AG04449 (cell line): ENCODE results near the gene SLC7A8.
"Not testable (repeated sequence)": the region's sequence is repeated elsewhere in the genome, so short reads cannot be mapped to it uniquely, and the experiment has no call there.

Source experiments
- CTCF ChIA-PET: fragments of 350-600 bp; formaldehyde crosslinking; extraction: SDS; loops from one replicate; lab custom pipeline; 2021; ENCODE audit warnings: antibody characterized with exemption; lab: Yijun Ruan, JAX
- POLR2A ChIA-PET: fragments of 400-600, 350-600 bp; formaldehyde crosslinking; extraction: SDS; loops from one replicate; lab custom pipeline; 2020; ENCODE audit warnings: antibody characterized with exemption, inconsistent platforms; lab: Yijun Ruan, JAX
- DNase-seq: peaks from one replicate; pipeline ENCODE4 v3.0.0-alpha.2; 2010; ENCODE audit warnings: low read depth, low spot score
- H3K4me3 ChIP-seq: 2 replicates; pipeline ENCODE4 v1.5.1; 2011; ENCODE audit warnings: low read depth, mild to moderate bottlenecking, control low read depth, low read length
- TF ChIP-seq, protein P1 (sequence below): IDR thresholded peaks from one replicate; pipeline ENCODE4 v1.5.1; 2011; ENCODE audit warnings: mild to moderate bottlenecking, moderate library complexity, low read length, control low read depth, inconsistent platforms; ENCODE audit not compliant: insufficient read depth; ENCODE audit errors: missing control alignments

The SLC7A8 gene

DNA sequence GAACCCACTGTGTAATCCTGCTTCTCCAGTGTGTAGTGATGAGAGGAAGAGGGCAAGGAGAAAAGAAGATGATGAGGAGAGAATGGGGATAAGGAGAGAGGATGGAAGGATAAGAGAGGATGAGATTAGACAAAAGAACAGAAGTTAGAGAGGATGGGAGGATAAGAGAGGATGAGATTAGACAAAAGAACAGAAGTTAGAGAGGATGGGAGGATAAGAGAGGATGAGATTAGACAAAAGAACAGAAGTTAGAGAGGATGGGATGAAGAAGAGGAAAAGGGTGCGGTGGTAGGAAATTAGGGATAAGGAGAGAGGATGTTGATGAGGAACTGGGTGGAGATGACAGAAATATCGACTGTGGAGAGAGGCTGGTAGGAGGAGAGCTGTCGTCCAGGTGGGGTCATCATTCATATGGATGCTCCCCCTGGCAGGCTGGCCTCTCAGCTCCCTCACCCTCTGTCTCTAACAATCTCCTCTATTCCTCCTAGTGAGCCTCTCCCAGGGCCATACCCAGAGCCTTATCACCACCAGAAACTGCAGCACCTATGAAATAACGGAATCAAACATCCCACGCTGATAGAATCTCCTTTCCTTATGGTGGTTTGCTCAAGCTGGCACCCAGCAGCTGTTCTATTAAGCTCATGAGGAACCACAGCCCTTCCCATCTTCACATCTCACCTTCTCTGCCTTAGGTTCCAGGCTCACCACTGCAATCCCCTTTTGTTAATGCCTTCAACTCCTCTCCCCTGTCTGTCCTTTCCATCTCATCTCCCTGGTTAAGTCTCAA, 72.7 kb downstream of the SLC7A8 start:
- CTCF ChIA-PET, result interaction anchor here (1.5 to 20.1 kb wide), 13 partner anchors 10 to 126 kb away, joined by 3 to 1439 read pairs (median 63); partner anchors contain the start of genes ACIN1, AJUBA, C14orf119 and CDH24
- no peak overlapping the region for H3K4me3 ChIP-seq
- no peak for DNase-seq
- TF ChIP-seq, protein P1, sequence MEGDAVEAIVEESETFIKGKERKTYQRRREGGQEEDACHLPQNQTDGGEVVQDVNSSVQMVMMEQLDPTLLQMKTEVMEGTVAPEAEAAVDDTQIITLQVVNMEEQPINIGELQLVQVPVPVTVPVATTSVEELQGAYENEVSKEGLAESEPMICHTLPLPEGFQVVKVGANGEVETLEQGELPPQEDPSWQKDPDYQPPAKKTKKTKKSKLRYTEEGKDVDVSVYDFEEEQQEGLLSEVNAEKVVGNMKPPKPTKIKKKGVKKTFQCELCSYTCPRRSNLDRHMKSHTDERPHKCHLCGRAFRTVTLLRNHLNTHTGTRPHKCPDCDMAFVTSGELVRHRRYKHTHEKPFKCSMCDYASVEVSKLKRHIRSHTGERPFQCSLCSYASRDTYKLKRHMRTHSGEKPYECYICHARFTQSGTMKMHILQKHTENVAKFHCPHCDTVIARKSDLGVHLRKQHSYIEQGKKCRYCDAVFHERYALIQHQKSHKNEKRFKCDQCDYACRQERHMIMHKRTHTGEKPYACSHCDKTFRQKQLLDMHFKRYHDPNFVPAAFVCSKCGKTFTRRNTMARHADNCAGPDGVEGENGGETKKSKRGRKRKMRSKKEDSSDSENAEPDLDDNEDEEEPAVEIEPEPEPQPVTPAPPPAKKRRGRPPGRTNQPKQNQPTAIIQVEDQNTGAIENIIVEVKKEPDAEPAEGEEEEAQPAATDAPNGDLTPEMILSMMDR, result no peak
- POLR2A ChIA-PET, result no interaction called here

DNA sequence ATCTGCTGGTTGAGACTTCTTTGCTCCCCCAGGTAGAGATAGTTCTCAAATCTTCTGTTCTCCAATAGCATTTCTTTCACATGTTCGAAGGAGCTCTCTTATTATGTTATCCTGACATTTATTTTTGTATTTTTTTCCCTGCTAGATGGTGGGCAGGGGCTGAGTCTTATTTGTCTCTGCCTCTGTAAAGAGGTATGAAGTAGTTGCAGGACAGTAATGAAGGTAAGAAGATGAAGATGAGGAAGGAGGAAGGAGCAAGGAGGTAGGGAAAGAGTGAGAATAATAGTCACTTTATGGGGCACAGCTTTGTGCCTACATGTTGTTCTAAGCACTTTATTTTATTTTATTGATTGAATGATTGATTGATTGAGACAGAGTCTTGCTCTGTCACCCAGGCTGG, 73.7 kb downstream of the SLC7A8 start:
- TF ChIP-seq, protein P1, result no peak
- ChIA-PET POLR2A (interaction anchor here (1.4 to 1.5 kb wide), 2 partner anchors 15 to 41 kb away, joined by 4 to 6 read pairs; partner anchors contain the start of genes ACIN1 and C14orf119), CTCF (interaction anchor here (1.1 to 20.1 kb wide), 21 partner anchors 11 to 553 kb away, joined by 3 to 1439 read pairs (median 12); partner anchors contain the start of genes ACIN1, AJUBA, C14orf119 and CDH24)
- no peak overlapping the region for H3K4me3 ChIP-seq
- DNase-seq, result no peak

DNA sequence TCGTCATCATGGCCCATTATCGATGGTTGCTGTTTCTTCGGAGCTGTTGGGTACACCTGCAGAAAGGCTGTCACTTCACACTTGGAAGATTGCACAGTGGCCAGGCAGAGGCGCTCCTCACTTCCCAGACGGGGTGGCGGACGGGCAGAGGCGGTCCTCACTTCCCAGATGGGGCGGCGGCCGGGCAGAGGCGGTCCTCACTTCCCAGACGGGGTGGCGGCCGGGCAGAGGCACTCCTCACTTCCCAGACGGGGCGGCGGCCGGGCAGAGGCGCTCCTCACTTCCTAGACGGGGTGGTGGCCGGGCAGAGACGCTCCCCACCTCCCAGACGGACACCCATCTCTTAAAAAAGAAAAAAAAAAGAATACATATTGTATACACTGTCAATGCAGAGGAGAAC, 75.3 kb downstream of the SLC7A8 start:
- CTCF ChIA-PET, result interaction anchor here (0.7 to 20.1 kb wide), 13 partner anchors 10 to 552 kb away, joined by 3 to 1439 read pairs (median 63); partner anchors contain the start of genes ACIN1, AJUBA, C14orf119 and CDH24
- not testable (repeated sequence) for DNase-seq, H3K4me3 ChIP-seq
- POLR2A ChIA-PET, result interaction anchor here (0.6 to 0.9 kb wide), 2 partner anchors 50 to 74 kb away, joined by 3 to 4 read pairs; partner anchors contain the start of genes CDH24 and PSMB5

DNA sequence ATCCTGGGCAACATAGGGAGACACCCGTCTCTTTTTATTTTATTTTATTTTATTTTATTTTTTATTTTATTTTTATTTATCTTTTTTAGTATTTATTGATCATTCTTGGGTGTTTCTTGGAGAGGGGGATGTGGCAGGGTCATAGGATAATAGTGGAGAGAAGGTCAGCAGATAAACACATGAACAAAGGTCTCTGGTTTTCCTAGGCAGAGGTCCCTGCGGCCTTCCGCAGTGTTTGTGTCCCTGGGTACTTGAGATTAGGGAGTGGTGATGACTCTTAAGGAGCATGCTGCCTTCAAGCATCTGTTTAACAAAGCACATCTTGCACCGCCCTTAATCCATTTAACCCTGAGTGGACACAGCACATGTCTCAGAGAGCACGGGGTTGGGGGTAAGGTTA, 75.8 kb downstream of the SLC7A8 start:
- DNase-seq, H3K4me3 ChIP-seq, POLR2A ChIA-PET: not testable (repeated sequence)
- CTCF ChIA-PET, result interaction anchor here (4.7 to 8.4 kb wide), 5 partner anchors 9 to 123 kb away, joined by 63 to 214 read pairs (median 152); partner anchors contain the start of genes ACIN1, AJUBA, C14orf119 and CDH24

DNA sequence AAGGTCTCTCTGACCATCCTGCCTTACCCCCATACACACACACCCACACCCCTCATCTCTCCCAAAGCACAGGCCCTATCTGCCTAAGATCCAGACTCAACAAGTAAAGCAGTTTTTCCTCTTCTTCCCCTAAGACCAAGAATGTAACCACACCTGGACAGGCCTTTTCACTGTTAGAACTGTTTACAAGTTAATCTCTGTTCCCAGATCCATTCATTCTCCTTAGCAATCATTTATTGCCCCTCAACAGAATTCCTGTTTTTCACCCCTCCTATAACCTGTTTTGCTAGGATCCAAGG, 76.8 kb downstream of the SLC7A8 start:
- CTCF ChIA-PET, result interaction anchor here (1.0 to 8.4 kb wide), 10 partner anchors 11 to 120 kb away, joined by 3 to 86 read pairs (median 7); partner anchors contain the start of genes ACIN1 and C14orf119

DNA sequence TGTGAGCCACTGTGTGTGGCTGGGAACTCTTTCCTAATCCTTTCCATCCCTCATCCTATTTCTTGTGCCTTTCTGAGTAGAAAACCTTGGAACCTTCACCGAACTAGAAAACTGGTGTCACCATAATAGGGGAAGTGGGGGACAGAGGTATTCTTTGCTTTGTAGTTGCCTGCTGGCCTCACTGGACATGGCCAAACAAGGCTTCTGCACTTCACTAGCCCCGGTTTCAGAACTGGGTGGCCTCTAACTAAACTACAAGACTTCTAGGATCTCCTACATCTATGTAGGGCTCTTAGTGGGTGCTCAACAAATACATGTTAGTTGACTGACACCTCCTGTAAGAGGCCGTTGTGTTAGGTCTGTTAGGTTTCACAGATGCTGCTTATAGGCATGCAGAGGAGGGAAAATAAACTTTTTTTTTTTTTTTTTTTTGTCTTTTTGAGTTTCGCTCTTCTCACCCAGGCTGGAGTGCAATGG, 78.1 kb downstream of the SLC7A8 start:
- DNase-seq, result no peak
- POLR2A ChIA-PET, result no interaction called here
- CTCF ChIA-PET, result interaction anchor here (1.4 to 8.4 kb wide), 5 partner anchors 11 to 50 kb away, joined by 4 to 86 read pairs (median 13); partner anchors contain the start of genes ACIN1 and C14orf119
- TF ChIP-seq, protein P1, result no peak
- no peak overlapping the region for H3K4me3 ChIP-seq

More for the DNA sequence above, 76.8 kb downstream of the SLC7A8 start:
- TF ChIP-seq, protein P1, result no peak
- no peak overlapping the region for H3K4me3 ChIP-seq
- no peak for DNase-seq
- POLR2A ChIA-PET, result no interaction called here
